Adrenal gland (tissue), 5 donors: ENCODE data around the gene SRCIN1.

Experiments used
- CTCF ChIP-seq, 6 experiments: fragments of 450-650 bp in 4 of 6; fragments of 200-600 bp in 2 of 6; sonication (generic) in 1 of 6; IDR thresholded peaks; 1 replicate in 5 of 6; 2 replicates in 1 of 6; pipeline versions ENCODE4 v1.5.1 to v1.8.0; 2016 to 2021; ENCODE audit warnings: antibody characterized with exemption in 6 of 6, mild to moderate bottlenecking in 2 of 6, moderate library complexity in 1 of 6
- POLR2A ChIP-seq, 2 donors: fragments of 450-650 bp; IDR thresholded peaks; one replicate each; pipeline ENCODE4 v1.6.1; 2017; ENCODE audit warnings: antibody characterized with exemption in 2 of 2, mild to moderate bottlenecking in 2 of 2, moderate library complexity in 1 of 2
- donor health status: DM: no; HTN: no; CAD: no.

- TF ChIP-seq POLR2A (IDR thresholded peaks at IDR 0.05) (no peak), CTCF (IDR thresholded peaks at IDR 0.05) (no peak)
These were observed 14.3 kb upstream of the SRCIN1 start for GRCh38 chr17:38619937-38620550.
